B cell (primary cell): ENCODE results near the gene MBOAT1. TPM values are rescaled to one million over a fixed set of nuclear protein-coding genes. Genes with fewer than 3 reads are reported as not detected.

ENCODE experiments used
- ATAC-seq: fragments of 200-7000 bp; cut with Tn5 transposase; one replicate; pipeline ENCODE4 v1.10.0; 2021; ENCODE audit warnings: low read depth, mild to moderate bottlenecking, moderate number of reproducible peaks, moderate library complexity
- CTCF ChIA-PET: fragments of 350-600 bp; sonication (Branson Sonifier 250); formaldehyde crosslinking; loops from one replicate; lab custom pipeline; 2021; ENCODE audit warnings: antibody characterized with exemption, inconsistent platforms; lab: Charles Lee
- POLR2A ChIA-PET: fragments of 350-600 bp; sonication (Branson Sonifier 250); formaldehyde crosslinking; loops from one replicate; lab custom pipeline; 2021; ENCODE audit warnings: antibody characterized with exemption; lab: Charles Lee
- DNase-seq: peaks from one replicate; pipeline ENCODE4 v3.0.0; 2013
- H2AFZ ChIP-seq: 2 replicates; pipeline ENCODE4 v1.6.1; 2012; ENCODE audit warnings: mild to moderate bottlenecking, low read depth, low read length; ENCODE audit not compliant: insufficient read depth, poor library complexity, severe bottlenecking
- H3K27ac ChIP-seq, 2 donors: 1 replicate in 1 of 2; 2 replicates in 1 of 2; pipeline ENCODE4 v1.5.1; 2012 to 2013; ENCODE audit warnings: low read length in 2 of 2, mild to moderate bottlenecking in 2 of 2, moderate library complexity in 1 of 2
- H3K27me3 ChIP-seq, 4 experiments: fragments of 200-600 bp in 1 of 4; sonication (generic) in 1 of 4; replicated peaks in 1 of 4; 1 replicate in 2 of 4; 2 replicates in 2 of 4; pipeline versions ENCODE4 v1.6.1 to v1.7.0; 2013 to 2016; ENCODE audit warnings: low read length in 3 of 4, mild to moderate bottlenecking in 2 of 4, mixed read lengths in 1 of 4, moderate library complexity in 1 of 4; ENCODE audit not compliant: insufficient read depth in 4 of 4, control insufficient read depth in 3 of 4; ENCODE audit errors: control extremely low read depth in 1 of 4
- H3K36me3 ChIP-seq, 2 experiments: replicated peaks in 1 of 2; 1 replicate in 1 of 2; 2 replicates in 1 of 2; pipeline versions ENCODE4 v1.6.1 to v1.7.1; 2013; ENCODE audit warnings: low read length in 1 of 2; ENCODE audit not compliant: insufficient read depth in 2 of 2, control insufficient read depth in 1 of 2; ENCODE audit errors: control extremely low read depth in 1 of 2, extremely low read depth in 1 of 2
- H3K4me1 ChIP-seq, 2 donors: fragments of 200-600 bp in 1 of 2; sonication (generic) in 1 of 2; 1 replicate in 1 of 2; 2 replicates in 1 of 2; pipeline versions ENCODE4 v1.5.1 to v1.6.1; 2013 to 2017; ENCODE audit warnings: low read length in 2 of 2; ENCODE audit not compliant: control insufficient read depth in 2 of 2, insufficient read depth in 2 of 2
- H3K4me2 ChIP-seq: replicated peaks from 2 replicates; pipeline ENCODE3; 2012; ENCODE audit warnings: mild to moderate bottlenecking, low read depth, low read length; ENCODE audit not compliant: poor library complexity, severe bottlenecking
- H3K4me3 ChIP-seq, 5 experiments: fragments of 200-600 bp in 1 of 5; sonication (generic) in 1 of 5; 1 replicate in 3 of 5; 2 replicates in 2 of 5; pipeline versions ENCODE4 v1.5.1 to v1.7.0; 2011 to 2016; ENCODE audit warnings: low read length in 4 of 5, mild to moderate bottlenecking in 4 of 5, low read depth in 2 of 5, control low read depth in 1 of 5, moderate library complexity in 1 of 5; ENCODE audit not compliant: insufficient read depth in 1 of 5; ENCODE audit errors: control extremely low read depth in 1 of 5, extremely low read depth in 1 of 5
- H3K79me2 ChIP-seq: fragments of 200-600 bp; sonication (generic); one replicate; pipeline ENCODE4 v1.6.0; 2016; ENCODE audit warnings: low read length; ENCODE audit not compliant: control insufficient read depth, insufficient read depth
- H3K9ac ChIP-seq: fragments of 200-600 bp; sonication (generic); 2 replicates; pipeline ENCODE4 v1.6.1; 2017; ENCODE audit warnings: mild to moderate bottlenecking, low read length, moderate library complexity
- H3K9me3 ChIP-seq, 3 donors: one replicate each; pipeline versions ENCODE4 v1.6.1 to v1.7.1; 2013; ENCODE audit warnings: low read length in 2 of 3; ENCODE audit not compliant: control insufficient read depth in 2 of 3, insufficient read depth in 1 of 3; ENCODE audit errors: control extremely low read depth in 1 of 3
- H4K20me1 ChIP-seq: 2 replicates; pipeline ENCODE4 v1.6.0; 2012; ENCODE audit warnings: mild to moderate bottlenecking, low read length; ENCODE audit not compliant: insufficient read depth, control insufficient read depth, poor library complexity, severe bottlenecking
- H3K27ac Mint-ChIP-seq: one replicate; pipeline ENCODE4 v1.8.0; 2021; ENCODE audit warnings: mixed read lengths
- H3K27me3 Mint-ChIP-seq: one replicate; pipeline ENCODE4 v1.8.0; 2021; ENCODE audit warnings: mixed read lengths
- H3K4me1 Mint-ChIP-seq: one replicate; pipeline ENCODE4 v1.8.0; 2021; ENCODE audit warnings: mixed read lengths
- H3K4me3 Mint-ChIP-seq: one replicate; pipeline ENCODE4 v1.8.0; 2021; ENCODE audit warnings: mixed read lengths
- H3K9me3 Mint-ChIP-seq: one replicate; pipeline ENCODE4 v1.8.0; 2022; ENCODE audit warnings: mixed read lengths; ENCODE audit not compliant: insufficient read depth
- EZH2 ChIP-seq: IDR thresholded peaks from 2 replicates; pipeline ENCODE4 v1.6.1; 2012; ENCODE audit warnings: borderline replicate concordance, low read depth, mild to moderate bottlenecking, moderate library complexity, low read length; ENCODE audit not compliant: insufficient read depth, poor library complexity, severe bottlenecking
- WGBS: methylation state at CpG from one replicate; pipeline ENCODE4 v1.1.5; 2013; ENCODE audit warnings: missing lambda C conversion rate; ENCODE audit not compliant: insufficient coverage; 5-methylcytosine and 5-hydroxymethylcytosine counted together
- intact Hi-C: fragments of 100-400 bp; cut with micrococcal nuclease; formaldehyde crosslinking; loops from one replicate; pipeline ENCODE4 v1.10.0; 2022
- polyA plus RNA-seq: library from polyadenylated mRNA; depleted of rRNA; stranded (reverse); fragments of >200 nt; gene quantifications from 2 replicates; pipeline ENCODE4 v1.2.3, GENCODE V29; 2012
- total RNA-seq, 2 donors: library from RNA; stranded (reverse); fragments of 120-200 nt in 1 of 2; gene quantifications; 1 replicate in 1 of 2; 2 replicates in 1 of 2; pipeline versions ENCODE4 v1.2.3 to v1.2.4, GENCODE V29; 2013 to 2022
- TF ChIP-seq, protein P1 (sequence below): fragments of 200-600 bp; IDR thresholded peaks from one replicate; pipeline ENCODE4 v1.8.0; 2022; ENCODE audit warnings: antibody characterized with exemption, mild to moderate bottlenecking

Gene MBOAT1
- total and polyA plus RNA-seq, 2 donors (not counting 1 experiment from before 2014, with no cell fraction given), result 5.4 to 8.1 TPM

DNA sequence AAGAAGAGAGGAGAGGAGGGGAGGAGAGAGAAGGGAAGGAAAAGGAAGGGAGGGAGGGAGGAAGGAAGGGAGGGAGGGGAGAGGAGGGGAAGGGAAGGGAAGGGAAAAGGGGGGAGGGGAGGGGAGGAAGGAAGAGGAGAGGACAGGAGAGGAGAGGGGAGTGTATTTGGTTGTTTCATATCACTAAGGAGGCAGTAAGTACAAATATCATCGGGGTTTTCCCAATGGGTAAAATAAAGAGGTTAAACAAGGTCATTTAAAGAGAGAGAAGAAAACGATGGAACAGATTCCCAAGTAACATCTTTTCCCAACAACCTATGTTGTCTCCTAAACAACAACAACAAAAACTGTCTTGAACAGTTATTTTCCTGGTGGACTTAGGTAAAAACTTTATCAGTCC is 43.6 kb downstream of the MBOAT1 start:
- H3K27me3 Mint-ChIP-seq, result no peaks in the 10 kb centered on the region
- intact Hi-C loops, result no loop called here
- TF ChIP-seq EZH2, result no peak
- TF ChIP-seq, protein P1, sequence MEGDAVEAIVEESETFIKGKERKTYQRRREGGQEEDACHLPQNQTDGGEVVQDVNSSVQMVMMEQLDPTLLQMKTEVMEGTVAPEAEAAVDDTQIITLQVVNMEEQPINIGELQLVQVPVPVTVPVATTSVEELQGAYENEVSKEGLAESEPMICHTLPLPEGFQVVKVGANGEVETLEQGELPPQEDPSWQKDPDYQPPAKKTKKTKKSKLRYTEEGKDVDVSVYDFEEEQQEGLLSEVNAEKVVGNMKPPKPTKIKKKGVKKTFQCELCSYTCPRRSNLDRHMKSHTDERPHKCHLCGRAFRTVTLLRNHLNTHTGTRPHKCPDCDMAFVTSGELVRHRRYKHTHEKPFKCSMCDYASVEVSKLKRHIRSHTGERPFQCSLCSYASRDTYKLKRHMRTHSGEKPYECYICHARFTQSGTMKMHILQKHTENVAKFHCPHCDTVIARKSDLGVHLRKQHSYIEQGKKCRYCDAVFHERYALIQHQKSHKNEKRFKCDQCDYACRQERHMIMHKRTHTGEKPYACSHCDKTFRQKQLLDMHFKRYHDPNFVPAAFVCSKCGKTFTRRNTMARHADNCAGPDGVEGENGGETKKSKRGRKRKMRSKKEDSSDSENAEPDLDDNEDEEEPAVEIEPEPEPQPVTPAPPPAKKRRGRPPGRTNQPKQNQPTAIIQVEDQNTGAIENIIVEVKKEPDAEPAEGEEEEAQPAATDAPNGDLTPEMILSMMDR, result no peak
- H2AFZ ChIP-seq, result no peak overlapping the region
- no peak overlapping the region for H3K27ac Mint-ChIP-seq
- no peak for DNase-seq
- no peak overlapping the region for H3K9ac ChIP-seq
- H3K79me2 ChIP-seq, result no peaks in the 10 kb centered on the region
- H3K4me1 ChIP-seq, result peaks cover 3% of the 10 kb centered on the region in 2 donors
- no peaks in the 10 kb centered on the region for H3K36me3 ChIP-seq
- peaks cover 0 to 3% (median 0%) of the 10 kb centered on the region in 3 donors for H3K9me3 ChIP-seq
- H3K4me3 ChIP-seq, result no peak overlapping the region
- H3K4me2 ChIP-seq, result no peak overlapping the region
- H3K4me3 Mint-ChIP-seq, result no peak overlapping the region
- H3K4me1 Mint-ChIP-seq, result peaks cover 7% of the 10 kb centered on the region
- ATAC-seq, result no peak
- POLR2A ChIA-PET, result no interaction called here
- H3K9me3 Mint-ChIP-seq, result no peaks in the 10 kb centered on the region
- H3K27ac ChIP-seq, result no peak overlapping the region
- CTCF ChIA-PET, result no interaction called here
- WGBS, result no CpG with 5 or more reads among the region's 2 CpGs
- no peaks in the 10 kb centered on the region for H4K20me1 ChIP-seq
- H3K27me3 ChIP-seq, result no peaks in the 10 kb centered on the region

- no peaks in the 10 kb centered on the region for H3K27me3 Mint-ChIP-seq
- no peak overlapping the region for H2AFZ ChIP-seq
- POLR2A ChIA-PET, result no interaction called here
Measured at GRCh38 chr6:20167601-20168000, 44.7 kb downstream of the MBOAT1 start.

More at GRCh38 chr6:20167601-20168000, 44.7 kb downstream of the MBOAT1 start:
- H3K4me3 Mint-ChIP-seq, result no peak overlapping the region
- H3K4me3 ChIP-seq, result no peak overlapping the region
- H4K20me1 ChIP-seq, result no peaks in the 10 kb centered on the region
- no CpG with 5 or more reads among the region's 2 CpGs for WGBS
- no peaks in the 10 kb centered on the region for H3K9me3 Mint-ChIP-seq
- CTCF ChIA-PET, result no interaction called here
- H3K79me2 ChIP-seq, result no peaks in the 10 kb centered on the region
- no peak overlapping the region for H3K9ac ChIP-seq
- H3K4me2 ChIP-seq, result no peak overlapping the region
- ATAC-seq (no peak), DNase-seq (no peak)
- no peaks in the 10 kb centered on the region for H3K36me3 ChIP-seq
- H3K27me3 ChIP-seq, result no peaks in the 10 kb centered on the region
- H3K27ac ChIP-seq, result no peak overlapping the region
- H3K4me1 ChIP-seq, result no peaks in the 10 kb centered on the region
- H3K9me3 ChIP-seq, result peaks cover 0 to 3% (median 0%) of the 10 kb centered on the region in 3 donors
- intact Hi-C loops, result no loop called here
- no peak overlapping the region for H3K27ac Mint-ChIP-seq
- TF ChIP-seq EZH2, result no peak
- TF ChIP-seq, protein P1, result no peak
- H3K4me1 Mint-ChIP-seq, result no peaks in the 10 kb centered on the region
